ENCODE measurements around the gene NTN5. TPM values are rescaled to one million over a fixed set of nuclear protein-coding genes. Genes with fewer than 3 reads are reported as not detected.

Gene NTN5
- total RNA-seq, 4 donors from 2014 or later = not detected

DNA sequence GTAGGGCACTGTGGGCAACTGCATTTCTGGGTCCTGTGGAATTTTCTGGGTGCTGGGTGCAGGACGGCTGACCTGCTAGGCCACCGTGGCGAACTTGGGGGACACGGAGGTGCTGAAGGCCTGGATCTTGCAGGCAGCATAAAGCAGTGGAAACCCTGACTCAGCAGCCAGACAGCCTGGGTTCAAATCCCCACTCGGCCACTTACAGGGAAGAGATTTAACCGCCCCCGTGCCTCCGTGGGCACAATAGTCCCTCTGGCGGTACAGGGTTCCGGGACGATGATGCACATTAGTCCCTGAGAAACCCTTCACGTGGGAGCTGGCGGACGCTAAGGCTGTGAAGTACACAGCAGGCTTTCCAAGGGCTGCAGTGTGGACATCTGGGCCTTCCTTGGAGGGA lies 60.9 kb downstream of the NTN5 start:
- no peak overlapping the region for H3K27ac ChIP-seq
- DNase-seq (no peak), ATAC-seq (no peak)
- no peaks in the 10 kb centered on the region for H3K9me3 ChIP-seq
- H3K27me3 ChIP-seq = no peaks in the 10 kb centered on the region
- TF ChIP-seq, protein P1, sequence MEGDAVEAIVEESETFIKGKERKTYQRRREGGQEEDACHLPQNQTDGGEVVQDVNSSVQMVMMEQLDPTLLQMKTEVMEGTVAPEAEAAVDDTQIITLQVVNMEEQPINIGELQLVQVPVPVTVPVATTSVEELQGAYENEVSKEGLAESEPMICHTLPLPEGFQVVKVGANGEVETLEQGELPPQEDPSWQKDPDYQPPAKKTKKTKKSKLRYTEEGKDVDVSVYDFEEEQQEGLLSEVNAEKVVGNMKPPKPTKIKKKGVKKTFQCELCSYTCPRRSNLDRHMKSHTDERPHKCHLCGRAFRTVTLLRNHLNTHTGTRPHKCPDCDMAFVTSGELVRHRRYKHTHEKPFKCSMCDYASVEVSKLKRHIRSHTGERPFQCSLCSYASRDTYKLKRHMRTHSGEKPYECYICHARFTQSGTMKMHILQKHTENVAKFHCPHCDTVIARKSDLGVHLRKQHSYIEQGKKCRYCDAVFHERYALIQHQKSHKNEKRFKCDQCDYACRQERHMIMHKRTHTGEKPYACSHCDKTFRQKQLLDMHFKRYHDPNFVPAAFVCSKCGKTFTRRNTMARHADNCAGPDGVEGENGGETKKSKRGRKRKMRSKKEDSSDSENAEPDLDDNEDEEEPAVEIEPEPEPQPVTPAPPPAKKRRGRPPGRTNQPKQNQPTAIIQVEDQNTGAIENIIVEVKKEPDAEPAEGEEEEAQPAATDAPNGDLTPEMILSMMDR (IDR thresholded peaks at IDR 0.05 in 4 of 5, conservative IDR thresholded peaks at IDR 0.05 in 1 of 5) = no peak
- TF ChIP-seq POLR2A (IDR thresholded peaks at IDR 0.05) = no peak
- H3K4me3 ChIP-seq = no peak overlapping the region
- in situ Hi-C loops (cut with MboI; ENCODE audit: low sequenced_read_pairs in 4 of 4) (no loop called here), intact Hi-C loops (cut with DNase I; ENCODE audit: low total_unique reads) (loop anchor here (2.0 kb wide), 1 partner anchor 23 kb away; no protein-coding TSS in a partner anchor)
- peaks cover 13 to 30% of the 10 kb centered on the region in 2 donors for H3K4me1 ChIP-seq
- H3K36me3 ChIP-seq = peaks cover 3 to 20% of the 10 kb centered on the region in 2 donors

Other genes with a start within 250 kb of the NTN5 start
- 10 to 100 TPM; 27.8 to 36.0 (median 31.2) TPM for gene GRWD1, start 227.0 kb downstream of the NTN5 start, total RNA-seq
- 1 to 10 TPM in 2 of 4 donors, under 1 TPM in 2; 0.19 to 1.9 (median 0.92) TPM for gene KCNJ14, start 217.4 kb downstream of the NTN5 start, total RNA-seq
- gene CYTH2, start 203.6 kb downstream of the NTN5 start, total RNA-seq = 10 to 100 TPM; 24.3 to 35.2 (median 26.9) TPM
- not detected for gene LMTK3, start 161.2 kb downstream of the NTN5 start, total RNA-seq
- not detected for gene SULT2B1, start 120.8 kb downstream of the NTN5 start, total RNA-seq
- gene SPACA4, start 66.3 kb downstream of the NTN5 start, total RNA-seq = not detected
- under 1 TPM in 1 of 4 donors, not detected in 3; 0.15 TPM for gene FAM83E, start 57.9 kb downstream of the NTN5 start, total RNA-seq
- gene RPL18, start 53.8 kb downstream of the NTN5 start, total RNA-seq = 1,000 to 10,000 TPM; 1,223 to 1,420 (median 1,299) TPM
- 10 to 100 TPM in 2 of 4 donors, 1 to 10 TPM in 2; 7.8 to 12.4 (median 9.2) TPM for gene SPHK2, start 53.5 kb downstream of the NTN5 start, total RNA-seq
- gene DBP, start 35.6 kb downstream of the NTN5 start, total RNA-seq = 10 to 100 TPM in 1 of 4 donors, 1 to 10 TPM in 3; 1.7 to 12.9 (median 4.4) TPM
- gene CA11, start 26.8 kb downstream of the NTN5 start, total RNA-seq = 1 to 10 TPM; 1.6 to 3.5 (median 2.6) TPM
- gene FUT2, start 23.0 kb upstream of the NTN5 start, total RNA-seq = under 1 TPM in 1 of 4 donors, not detected in 3; 0.19 TPM
- 10 to 100 TPM in 1 of 4 donors, 1 to 10 TPM in 3; 3.4 to 10.8 (median 5.4) TPM for gene MAMSTR, start 46.7 kb upstream of the NTN5 start, total RNA-seq
- 1 to 10 TPM; 3.4 to 8.1 (median 6.3) TPM for gene RASIP1, start 67.6 kb upstream of the NTN5 start, total RNA-seq
- 1 to 10 TPM in 1 of 4 donors, not detected in 3; 2.1 TPM for gene IZUMO1, start 73.9 kb upstream of the NTN5 start, total RNA-seq
- gene FUT1, start 79.6 kb upstream of the NTN5 start, total RNA-seq = 1 to 10 TPM in 2 of 4 donors, under 1 TPM in 2; 0.61 to 1.3 (median 0.98) TPM
- not detected for gene FGF21, start 82.5 kb upstream of the NTN5 start, total RNA-seq
- 10 to 100 TPM; 28.0 to 56.6 (median 43.8) TPM for gene BCAT2, start 138.0 kb upstream of the NTN5 start, total RNA-seq
- gene HSD17B14, start 163.5 kb upstream of the NTN5 start, total RNA-seq = 1 to 10 TPM in 3 of 4 donors, not detected in 1; 1.2 to 1.9 (median 1.7) TPM
- 1 to 10 TPM; 3.4 to 9.7 (median 6.3) TPM for gene PLEKHA4, start 195.6 kb upstream of the NTN5 start, total RNA-seq
- 10 to 100 TPM; 28.7 to 73.9 (median 39.8) TPM for gene PPP1R15A, start 199.4 kb upstream of the NTN5 start, total RNA-seq
- not detected for gene TULP2, start 225.7 kb upstream of the NTN5 start, total RNA-seq
- gene NUCB1, start 227.3 kb upstream of the NTN5 start, total RNA-seq = 100 to 1,000 TPM in 3 of 4 donors, 10 to 100 TPM in 1; 83.9 to 162 (median 148) TPM